RWPE2 (cell line): ENCODE data around the gene NUP58.
A peak's percentile ranks its signal among the peaks of the same experiment; 100 is the strongest.
"Not testable (repeated sequence)": the region's sequence is repeated elsewhere in the genome, so short reads cannot be mapped to it uniquely, and the experiment has no call there.

Source experiments
- ATAC-seq: fragments of 200-7000 bp; cut with Tn5 transposase; 3 replicates; pipeline ENCODE4 v1.9.1; 2021; ENCODE audit warnings: low read depth
- DNase-seq: peaks from one replicate; pipeline ENCODE4 v3.0.0-alpha.2; 2020; ENCODE audit warnings: low spot score
- H3K27ac ChIP-seq: fragments of 450-650 bp; 2 replicates; pipeline ENCODE4 v1.5.1; 2017; ENCODE audit warnings: mild to moderate bottlenecking; ENCODE audit not compliant: poor library complexity, severe bottlenecking
- H3K27me3 ChIP-seq: fragments of 250-450 bp; sonication (Bioruptor Pico); 2 replicates; pipeline ENCODE4 v1.5.1; 2021; ENCODE audit warnings: mild to moderate bottlenecking, moderate library complexity; ENCODE audit not compliant: insufficient read depth, poor library complexity, severe bottlenecking
- H3K36me3 ChIP-seq: fragments of 250-450 bp; sonication (Bioruptor Pico); 2 replicates; pipeline ENCODE4 v1.5.1; 2020; ENCODE audit warnings: low read depth, mild to moderate bottlenecking, moderate library complexity
- H3K4me1 ChIP-seq: fragments of 250-450 bp; sonication (Bioruptor Pico); 2 replicates; pipeline ENCODE4 v1.5.1; 2021; ENCODE audit warnings: mild to moderate bottlenecking, moderate library complexity; ENCODE audit not compliant: insufficient read depth, poor library complexity, severe bottlenecking
- H3K4me3 ChIP-seq: fragments of 250-450 bp; sonication (Bioruptor Pico); 2 replicates; pipeline ENCODE4 v1.5.1; 2021; ENCODE audit warnings: mild to moderate bottlenecking, moderate library complexity; ENCODE audit not compliant: severe bottlenecking
- H3K9me3 ChIP-seq: fragments of 250-450 bp; sonication (Bioruptor Pico); 2 replicates; pipeline ENCODE4 v1.5.1; 2021; ENCODE audit warnings: mild to moderate bottlenecking, moderate library complexity; ENCODE audit not compliant: severe bottlenecking
- CTCF ChIP-seq: fragments of 450-650 bp; IDR thresholded peaks from one replicate; pipeline ENCODE4 v1.5.1; 2017; ENCODE audit warnings: mild to moderate bottlenecking, moderate library complexity; ENCODE audit not compliant: poor library complexity, severe bottlenecking

Gene NUP58

GRCh38 chr13:25295701-25296100 is 5.7 kb upstream of the NUP58 start:
- Histone ChIP-seq H3K27ac (no peak overlapping the region), H3K4me3 (no peak overlapping the region), H3K9me3 (no peaks in the 10 kb centered on the region), H3K36me3 (no peaks in the 10 kb centered on the region), H3K27me3 (no peaks in the 10 kb centered on the region), H3K4me1 (peaks cover under 1% of the 10 kb centered on the region)
- TF ChIP-seq CTCF = no peak
- ATAC-seq (no peak), DNase-seq (no peak)

DNA sequence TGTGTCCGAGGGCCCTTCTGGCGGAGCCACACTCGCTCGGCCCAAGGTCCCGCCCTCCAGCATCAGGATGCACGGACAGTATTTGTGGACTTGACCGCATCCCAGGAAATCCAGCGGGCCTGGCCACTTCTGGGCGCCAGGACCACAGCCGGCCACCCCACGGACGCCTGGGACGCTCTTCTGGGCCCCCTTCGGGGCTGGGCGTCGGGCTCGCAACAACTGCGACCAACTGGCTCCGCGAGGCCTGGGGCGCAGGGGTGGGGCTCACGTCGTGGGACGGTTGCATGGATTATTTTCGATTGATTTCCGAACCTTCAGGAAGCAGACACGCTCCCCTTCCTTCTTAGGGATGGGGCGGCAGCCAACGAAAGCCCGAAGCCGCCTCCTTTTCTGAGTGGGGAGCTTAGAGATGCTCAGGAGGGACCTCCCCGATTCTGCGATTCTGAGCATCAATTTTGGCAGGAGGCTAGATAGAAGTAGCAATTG is 521 bp upstream of the NUP58 start:
- ATAC-seq = peak; percentile 18
- peak overlapping the region; percentile 81 for H3K27ac ChIP-seq

DNA sequence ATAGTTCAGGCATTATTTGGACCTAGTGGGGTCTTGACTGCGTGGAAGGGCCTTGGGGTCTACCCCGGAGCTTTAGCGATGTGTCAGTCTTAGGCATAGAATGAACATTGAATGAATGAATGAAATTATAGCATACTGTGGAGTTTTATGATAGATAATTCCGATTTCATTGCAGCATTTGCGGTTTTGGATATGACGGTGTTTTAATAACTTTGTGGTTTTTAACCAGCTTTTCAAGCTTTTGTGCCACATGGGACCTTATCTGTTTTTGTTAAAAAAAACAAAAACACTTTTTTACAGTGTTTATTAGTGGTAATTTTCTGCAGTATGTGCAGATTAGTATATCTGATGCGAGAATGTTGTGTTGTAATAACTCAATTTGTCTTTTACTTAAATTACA is 696 bp downstream of the NUP58 start:
- Histone ChIP-seq H3K27me3 (no peaks in the 10 kb centered on the region), H3K36me3 (peaks cover 40% of the 10 kb centered on the region), H3K9me3 (no peaks in the 10 kb centered on the region), H3K4me3 (peak overlapping the region; percentile 63), H3K4me1 (peaks cover 17% of the 10 kb centered on the region), H3K27ac (peak overlapping the region; percentile 81)
- ATAC-seq (no peak), DNase-seq (no peak)
- no peak for TF ChIP-seq CTCF

More for the DNA sequence above, 521 bp upstream of the NUP58 start:
- Histone ChIP-seq H3K4me1 (peaks cover 17% of the 10 kb centered on the region), H3K36me3 (peaks cover 30% of the 10 kb centered on the region), H3K9me3 (no peaks in the 10 kb centered on the region), H3K4me3 (peak overlapping the region; percentile 63), H3K27me3 (no peaks in the 10 kb centered on the region)
- DNase-seq = no peak
- TF ChIP-seq CTCF = no peak

DNA sequence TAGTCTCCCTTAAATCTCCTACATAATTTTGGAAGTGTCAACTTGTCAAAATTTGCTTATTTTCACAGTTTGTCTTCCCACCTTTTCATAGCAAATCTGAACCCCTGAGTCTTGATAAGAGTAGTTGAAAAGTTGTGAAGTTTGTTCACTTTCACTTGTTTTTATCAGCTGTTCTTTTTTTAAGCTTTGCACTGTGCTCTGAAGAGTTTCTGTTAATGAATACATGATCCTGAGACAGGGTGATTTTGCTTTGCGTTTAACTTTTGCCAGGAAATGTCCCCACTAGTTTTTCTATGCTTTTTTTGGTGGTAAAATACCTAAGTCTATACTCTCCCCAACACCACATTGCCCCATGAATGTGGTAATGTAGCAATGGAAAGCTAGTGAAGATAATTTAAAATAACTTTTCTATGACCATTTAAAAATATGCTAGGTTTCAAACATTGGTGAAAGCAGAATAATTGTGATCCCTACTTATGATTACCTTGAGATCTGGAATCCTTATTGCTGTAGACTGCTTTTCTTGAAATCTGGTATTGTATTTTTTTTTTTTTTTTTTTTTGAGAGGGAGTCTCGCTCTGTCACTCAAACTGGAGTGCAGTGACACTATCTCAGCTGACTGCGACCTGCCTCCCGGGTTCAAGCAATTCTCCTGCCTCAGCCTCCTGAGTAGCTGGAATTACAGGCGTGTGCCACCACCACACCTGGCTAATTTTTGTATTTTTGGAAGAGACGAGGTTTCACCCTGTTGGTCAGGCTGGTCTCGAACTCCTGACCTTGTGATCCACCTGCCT is 5.4 kb downstream of the NUP58 start:
- Histone ChIP-seq H3K4me1 (peaks cover 15% of the 10 kb centered on the region), H3K27ac (no peak overlapping the region), H3K36me3 (peaks cover 88% of the 10 kb centered on the region), H3K4me3 (no peak overlapping the region), H3K9me3 (no peaks in the 10 kb centered on the region), H3K27me3 (no peaks in the 10 kb centered on the region)
- DNase-seq = no peak
- no peak for ATAC-seq
- TF ChIP-seq CTCF = no peak

- DNase-seq (no peak), ATAC-seq (no peak)
- Histone ChIP-seq H3K4me3 (no peak overlapping the region), H3K4me1 (peaks cover 1% of the 10 kb centered on the region), H3K27me3 (no peaks in the 10 kb centered on the region), H3K36me3 (peaks cover 98% of the 10 kb centered on the region), H3K9me3 (no peaks in the 10 kb centered on the region), H3K27ac (no peak overlapping the region)
- TF ChIP-seq CTCF = no peak
These were observed 9.5 kb downstream of the NUP58 start for GRCh38 chr13:25310891-25311290.

DNA sequence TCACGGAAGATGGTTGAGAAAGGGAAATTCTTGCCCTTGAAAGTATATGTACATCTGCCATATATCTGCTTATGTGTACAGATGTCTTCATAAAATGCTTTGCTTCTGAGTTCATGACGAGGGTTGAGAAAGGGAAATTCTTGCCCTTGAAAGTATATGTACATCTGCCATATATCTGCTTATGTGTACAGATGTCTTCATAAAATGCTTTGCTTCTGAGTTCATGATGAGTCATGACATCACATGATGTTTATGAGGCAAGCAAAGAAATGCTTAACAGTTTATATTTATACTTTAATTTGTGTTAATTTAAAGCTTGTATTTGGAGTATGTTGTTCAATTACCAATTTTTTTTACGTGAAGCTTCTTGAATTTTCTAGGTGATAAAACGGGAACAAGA is 17.5 kb downstream of the NUP58 start:
- not testable (repeated sequence) for H3K9me3 ChIP-seq, H3K27me3 ChIP-seq, DNase-seq, H3K4me3 ChIP-seq
- peak; percentile 78 for ATAC-seq
- Histone ChIP-seq H3K4me1 (peaks cover 38% of the 10 kb centered on the region), H3K36me3 (peaks cover 95% of the 10 kb centered on the region), H3K27ac (peak overlapping the region; percentile 92)
